NB4 (cell line): Measurements from ENCODE around the gene F7.

Source experiments
- DNase-seq: peaks from one replicate; pipeline ENCODE4 v3.0.0; 2010; ENCODE audit warnings: low read depth
- H3K4me3 ChIP-seq: one replicate; pipeline ENCODE4 v1.5.1; 2011; ENCODE audit warnings: mild to moderate bottlenecking, low read depth, low read length, moderate library complexity
- CTCF ChIP-seq: IDR thresholded peaks from one replicate; pipeline ENCODE4 v1.5.1; 2012; ENCODE audit warnings: low read depth, low read length
- MYC ChIP-seq: IDR thresholded peaks from 2 replicates; pipeline ENCODE4 v1.6.1; 2011; ENCODE audit warnings: low read depth, low read length
- POLR2A ChIP-seq: IDR thresholded peaks from 2 replicates; pipeline ENCODE4 v1.6.1; 2011; ENCODE audit warnings: mild to moderate bottlenecking; ENCODE audit not compliant: insufficient read length; ENCODE audit errors: extremely low read depth
- TF ChIP-seq, protein P1 (sequence below): IDR thresholded peaks from 2 replicates; pipeline ENCODE4 v1.6.1; 2011; ENCODE audit warnings: low read depth, low read length

F7 gene

DNA sequence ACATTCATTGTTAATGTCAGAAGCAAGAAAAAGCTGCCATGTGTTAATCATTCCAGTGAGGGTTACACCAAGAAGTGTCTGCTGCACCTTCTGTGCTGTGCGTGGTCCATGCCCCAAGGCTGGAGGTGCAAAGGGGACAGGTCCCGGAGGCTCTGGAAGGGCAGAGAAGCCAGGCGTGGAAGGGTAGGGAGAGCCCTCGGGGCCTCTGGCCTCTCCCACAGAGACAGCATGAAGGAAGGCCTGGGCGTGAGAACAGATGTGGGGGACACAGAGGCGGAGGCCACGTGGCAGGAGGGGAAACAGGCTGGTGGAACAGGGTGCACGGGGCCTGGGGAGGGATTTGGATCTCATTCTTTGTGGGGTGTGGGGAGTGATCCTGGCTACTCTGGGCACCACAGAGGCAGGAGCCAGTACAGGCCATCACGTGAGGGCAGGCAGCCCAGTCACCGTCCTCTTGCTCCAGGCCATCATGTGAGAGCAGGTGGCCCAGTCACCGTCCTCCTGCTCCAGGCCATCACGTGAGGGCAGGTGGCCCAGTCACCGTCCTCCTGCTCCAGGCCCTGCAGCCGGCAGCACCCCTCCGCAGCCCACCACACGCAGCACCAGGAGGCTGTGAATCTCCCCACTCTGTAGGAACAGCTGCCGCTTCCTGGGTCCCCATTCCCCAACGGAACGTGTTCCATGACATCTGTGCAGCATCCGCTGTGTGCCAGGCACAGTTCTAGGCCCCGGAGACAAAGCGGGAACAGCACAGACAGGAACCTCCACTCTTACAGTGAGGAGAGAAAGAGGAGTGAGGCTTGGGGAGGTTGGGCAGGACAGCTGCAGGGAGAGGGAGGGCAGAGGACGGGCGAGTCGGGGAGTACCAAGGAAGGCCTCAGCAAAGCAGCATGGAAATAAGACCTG is 10.2 kb upstream of the F7 start:
- H3K4me3 ChIP-seq = no peak overlapping the region
- no peak for TF ChIP-seq MYC
- no peak for TF ChIP-seq CTCF
- TF ChIP-seq, protein P1, sequence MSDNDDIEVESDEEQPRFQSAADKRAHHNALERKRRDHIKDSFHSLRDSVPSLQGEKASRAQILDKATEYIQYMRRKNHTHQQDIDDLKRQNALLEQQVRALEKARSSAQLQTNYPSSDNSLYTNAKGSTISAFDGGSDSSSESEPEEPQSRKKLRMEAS = no peak
- TF ChIP-seq POLR2A = no peak
- no peak for DNase-seq

- TF ChIP-seq CTCF = no peak
- TF ChIP-seq, protein P1 = no peak
- TF ChIP-seq POLR2A = no peak
- no peak for TF ChIP-seq MYC
- no peak overlapping the region for H3K4me3 ChIP-seq
- DNase-seq = no peak
Observed at GRCh38 chr13:113096052-113096744, 9.4 kb upstream of the F7 start.

- TF ChIP-seq POLR2A (no peak), CTCF (no peak), MYC (no peak)
- TF ChIP-seq, protein P1 = no peak
- DNase-seq = no peak
- no peak overlapping the region for H3K4me3 ChIP-seq
Observed at GRCh38 chr13:113096745-113097305, 8.8 kb upstream of the F7 start.

DNA sequence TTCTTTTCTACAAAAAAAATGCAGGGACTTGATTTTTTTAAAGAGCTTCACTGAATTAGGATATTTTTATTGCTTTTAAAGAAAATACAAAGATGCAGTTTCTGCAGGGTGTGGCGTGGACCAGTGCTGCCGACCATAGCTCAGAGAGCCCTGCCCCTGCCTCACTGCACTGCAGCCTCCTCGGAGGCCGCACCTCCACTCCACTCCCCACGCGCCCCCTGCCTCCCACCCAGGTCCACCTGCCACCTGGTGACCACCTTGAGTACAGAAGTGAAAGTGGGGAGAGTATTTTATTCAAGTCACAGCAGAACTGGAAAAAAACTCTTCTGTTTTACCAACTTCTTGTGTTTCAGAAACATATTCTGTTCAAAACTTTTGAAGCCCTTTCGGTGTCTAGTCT is 7.9 kb upstream of the F7 start:
- TF ChIP-seq, protein P1 = no peak
- no peak for TF ChIP-seq MYC
- TF ChIP-seq POLR2A = no peak
- no peak for TF ChIP-seq CTCF
- H3K4me3 ChIP-seq = no peak overlapping the region
- no peak for DNase-seq

GRCh38 chr13:113098162-113098732 is 7.3 kb upstream of the F7 start:
- H3K4me3 ChIP-seq = no peak overlapping the region
- TF ChIP-seq MYC = no peak
- TF ChIP-seq, protein P1 = no peak
- TF ChIP-seq POLR2A = no peak
- TF ChIP-seq CTCF = no peak
- DNase-seq = no peak
